Gastroesophageal sphincter (tissue), 4 donors: ENCODE results near the gene FXYD5. TPM values are rescaled to one million over a fixed set of nuclear protein-coding genes. Genes with fewer than 3 reads are reported as not detected.

Experiments used
- ATAC-seq: fragments of 150-250 bp; one replicate; pipeline ENCODE4 v1.9.1; 2016; ENCODE audit warnings: mild to moderate bottlenecking, moderate library complexity
- H3K27ac ChIP-seq, 4 donors: fragments of 200-600 bp; sonication (generic) in 3 of 4; 1 replicate in 3 of 4; 2 replicates in 1 of 4; pipeline ENCODE4 v1.5.1; 2016 to 2019
- H3K27me3 ChIP-seq: fragments of 200-600 bp; sonication (generic); one replicate; pipeline ENCODE4 v1.5.1; 2019
- H3K36me3 ChIP-seq, 2 donors: fragments of 200-600 bp; sonication (generic); one replicate each; pipeline ENCODE4 v1.5.1; 2019; ENCODE audit warnings: control low read depth in 1 of 2
- H3K4me1 ChIP-seq, 3 donors: fragments of 200-600 bp; sonication (generic); 1 replicate in 2 of 3; 2 replicates in 1 of 3; pipeline ENCODE4 v1.5.1; 2016 to 2019; ENCODE audit warnings: control low read depth in 2 of 3
- H3K4me3 ChIP-seq, 2 donors: fragments of 200-600 bp; sonication (generic); one replicate each; pipeline ENCODE4 v1.5.1; 2019; ENCODE audit warnings: mild to moderate bottlenecking in 1 of 2, moderate library complexity in 1 of 2
- H3K9me3 ChIP-seq, 3 donors: fragments of 200-600 bp; sonication (generic); one replicate each; pipeline ENCODE4 v1.5.1; 2017 to 2019; ENCODE audit warnings: control low read depth in 2 of 3
- EP300 ChIP-seq: sonication (generic); formaldehyde crosslinking; IDR thresholded peaks from one replicate; pipeline ENCODE4 v1.6.1; 2017; ENCODE audit warnings: antibody characterized with exemption, mild to moderate bottlenecking
- POLR2A ChIP-seq, 2 donors: fragments of 450-650 bp; IDR thresholded peaks; one replicate each; pipeline ENCODE4 v1.6.1; 2017; ENCODE audit warnings: antibody characterized with exemption in 2 of 2, mild to moderate bottlenecking in 2 of 2, moderate library complexity in 1 of 2
- POLR2AphosphoS5 ChIP-seq: sonication (generic); formaldehyde crosslinking; IDR thresholded peaks from one replicate; pipeline ENCODE4 v1.6.1; 2017; ENCODE audit warnings: antibody characterized with exemption
- WGBS, 2 donors: methylation state at CpG; one replicate each; pipeline ENCODE4 v1.1.5; 2018; ENCODE audit warnings: low coverage in 1 of 2; 5-methylcytosine and 5-hydroxymethylcytosine counted together
- total RNA-seq, 4 donors: library from RNA; depleted of rRNA; stranded (reverse); fragments of >200 nt; gene quantifications; one replicate each; pipeline ENCODE4 v1.1.0, GENCODE V29; 2016
- TF ChIP-seq, protein P1 (sequence below), 4 experiments: fragments of 200-600 bp in 2 of 4; fragments of 450-650 bp in 2 of 4; sonication (generic) in 1 of 4; IDR thresholded peaks; one replicate each; pipeline ENCODE4 v1.5.1; 2017 to 2019; ENCODE audit warnings: antibody characterized with exemption in 4 of 4, mild to moderate bottlenecking in 2 of 4, moderate library complexity in 2 of 4

Gene FXYD5
- total RNA-seq, 4 donors from 2014 or later = 18.8 to 42.5 (median 33.0) TPM

DNA sequence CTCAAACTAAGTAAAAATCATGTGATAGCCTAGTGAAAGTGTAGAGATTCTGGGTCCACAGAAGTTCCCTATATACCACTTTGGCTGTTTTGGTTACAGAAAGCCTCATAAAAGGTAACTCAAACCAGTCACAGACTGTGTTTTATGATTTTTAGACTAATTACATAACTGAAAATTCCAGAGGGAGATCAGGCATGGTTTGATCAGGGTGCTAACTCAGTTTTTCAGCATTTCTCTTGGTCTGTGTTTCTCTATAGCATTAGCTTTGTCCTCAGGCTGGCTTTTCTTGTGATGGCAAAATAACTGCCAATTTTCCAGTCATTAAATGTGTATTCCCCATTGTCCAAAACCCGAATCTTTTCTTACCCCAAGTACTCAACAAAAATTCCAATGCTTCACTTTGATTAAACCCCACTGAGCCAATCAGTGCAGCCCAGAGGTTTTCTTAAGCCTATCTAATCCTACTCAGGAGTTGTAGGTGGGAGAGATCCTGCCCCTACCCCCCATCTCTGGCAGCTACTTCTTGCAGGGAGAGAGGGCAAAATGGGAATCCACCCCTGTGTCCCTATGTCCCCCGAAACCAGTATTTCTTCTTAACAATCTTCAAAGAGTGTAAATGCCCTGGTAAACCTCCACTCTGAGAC lies 47.5 kb upstream of the FXYD5 start:
- H3K27ac ChIP-seq = peak overlapping the region in 3 of 4 donors; percentile 28 to 56 (median 39)
- H3K27me3 ChIP-seq = peaks cover 25% of the 10 kb centered on the region
- no peaks in the 10 kb centered on the region for H3K9me3 ChIP-seq
- H3K4me3 ChIP-seq = no peak overlapping the region
- 82% methylated on average over 1 of the region's 2 CpGs; no CpG with 5 or more reads in 1 of the 2 donors for WGBS, 2 donors
- ATAC-seq = no peak
- H3K4me1 ChIP-seq = no peaks in the 10 kb centered on the region
- TF ChIP-seq POLR2AphosphoS5 = no peak
- TF ChIP-seq, protein P1, sequence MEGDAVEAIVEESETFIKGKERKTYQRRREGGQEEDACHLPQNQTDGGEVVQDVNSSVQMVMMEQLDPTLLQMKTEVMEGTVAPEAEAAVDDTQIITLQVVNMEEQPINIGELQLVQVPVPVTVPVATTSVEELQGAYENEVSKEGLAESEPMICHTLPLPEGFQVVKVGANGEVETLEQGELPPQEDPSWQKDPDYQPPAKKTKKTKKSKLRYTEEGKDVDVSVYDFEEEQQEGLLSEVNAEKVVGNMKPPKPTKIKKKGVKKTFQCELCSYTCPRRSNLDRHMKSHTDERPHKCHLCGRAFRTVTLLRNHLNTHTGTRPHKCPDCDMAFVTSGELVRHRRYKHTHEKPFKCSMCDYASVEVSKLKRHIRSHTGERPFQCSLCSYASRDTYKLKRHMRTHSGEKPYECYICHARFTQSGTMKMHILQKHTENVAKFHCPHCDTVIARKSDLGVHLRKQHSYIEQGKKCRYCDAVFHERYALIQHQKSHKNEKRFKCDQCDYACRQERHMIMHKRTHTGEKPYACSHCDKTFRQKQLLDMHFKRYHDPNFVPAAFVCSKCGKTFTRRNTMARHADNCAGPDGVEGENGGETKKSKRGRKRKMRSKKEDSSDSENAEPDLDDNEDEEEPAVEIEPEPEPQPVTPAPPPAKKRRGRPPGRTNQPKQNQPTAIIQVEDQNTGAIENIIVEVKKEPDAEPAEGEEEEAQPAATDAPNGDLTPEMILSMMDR (IDR thresholded peaks at IDR 0.05) = no peak
- no peak for TF ChIP-seq EP300
- no peaks in the 10 kb centered on the region for H3K36me3 ChIP-seq

DNA sequence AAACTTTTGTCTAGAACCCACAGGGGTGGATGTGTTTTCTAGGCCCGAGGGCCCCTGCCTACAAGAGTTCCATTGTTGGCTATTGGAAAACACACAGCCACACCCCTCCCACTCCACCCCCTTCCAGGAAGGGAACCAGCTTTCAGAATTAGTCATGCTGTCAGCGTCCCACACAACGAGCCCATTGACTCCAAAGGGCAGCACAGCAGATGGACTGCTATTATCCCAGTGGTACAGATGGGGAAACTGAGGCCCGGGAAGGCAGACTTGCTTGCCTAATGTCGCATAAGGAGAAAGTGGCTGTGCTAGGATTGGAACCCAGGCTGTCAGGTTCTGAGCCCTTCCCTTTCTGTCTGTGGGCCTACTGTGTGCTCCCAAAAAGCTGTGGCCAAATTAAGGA lies 47.0 kb upstream of the FXYD5 start:
- Histone ChIP-seq H3K27me3 (peaks cover 30% of the 10 kb centered on the region), H3K27ac (peak overlapping the region in 3 of 4 donors; percentile 53 to 66 (median 58)), H3K36me3 (no peaks in the 10 kb centered on the region), H3K9me3 (no peaks in the 10 kb centered on the region), H3K4me1 (no peaks in the 10 kb centered on the region), H3K4me3 (no peak overlapping the region)
- TF ChIP-seq EP300 = no peak
- TF ChIP-seq, protein P1 (IDR thresholded peaks at IDR 0.05) = no peak
- TF ChIP-seq POLR2A (IDR thresholded peaks at IDR 0.05) = no peak
- peak; percentile 33 for TF ChIP-seq POLR2AphosphoS5
- 20% methylated on average over 1 of the region's 5 CpGs; no CpG with 5 or more reads in 1 of the 2 donors for WGBS, 2 donors
- ATAC-seq = peak; percentile 39

DNA sequence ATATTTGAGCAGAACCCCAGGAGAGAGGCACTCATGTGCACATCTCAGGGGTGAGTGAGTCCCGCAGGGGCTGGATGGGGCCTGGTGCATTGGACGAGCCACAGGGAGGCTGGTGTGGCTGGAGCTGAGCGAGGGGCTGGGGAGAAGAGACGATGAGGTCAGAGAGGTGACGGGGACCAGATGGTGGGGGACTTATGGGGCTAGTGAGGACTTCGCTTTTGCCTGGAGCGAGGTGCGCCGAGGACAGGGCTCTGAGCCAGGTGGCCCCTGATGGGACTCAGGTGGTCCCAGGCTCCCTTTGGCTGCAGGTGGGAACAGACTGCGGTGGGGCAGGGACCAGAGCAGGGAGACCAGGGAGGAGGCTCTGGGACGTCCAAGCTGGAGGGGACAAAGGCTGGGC lies 45.8 kb upstream of the FXYD5 start:
- Histone ChIP-seq H3K4me3 (no peak overlapping the region), H3K4me1 (no peaks in the 10 kb centered on the region), H3K36me3 (no peaks in the 10 kb centered on the region), H3K9me3 (no peaks in the 10 kb centered on the region), H3K27ac (peak overlapping the region in 3 of 4 donors; percentile 29 to 66 (median 58)), H3K27me3 (peaks cover 30% of the 10 kb centered on the region)
- TF ChIP-seq POLR2AphosphoS5 (no peak), EP300 (no peak), POLR2A (IDR thresholded peaks at IDR 0.05) (no peak)
- TF ChIP-seq, protein P1 (IDR thresholded peaks at IDR 0.05) = no peak
- WGBS, 2 donors = 60 to 77% methylated on average over 1 to 9 of the region's 11 CpGs
- ATAC-seq = no peak

DNA sequence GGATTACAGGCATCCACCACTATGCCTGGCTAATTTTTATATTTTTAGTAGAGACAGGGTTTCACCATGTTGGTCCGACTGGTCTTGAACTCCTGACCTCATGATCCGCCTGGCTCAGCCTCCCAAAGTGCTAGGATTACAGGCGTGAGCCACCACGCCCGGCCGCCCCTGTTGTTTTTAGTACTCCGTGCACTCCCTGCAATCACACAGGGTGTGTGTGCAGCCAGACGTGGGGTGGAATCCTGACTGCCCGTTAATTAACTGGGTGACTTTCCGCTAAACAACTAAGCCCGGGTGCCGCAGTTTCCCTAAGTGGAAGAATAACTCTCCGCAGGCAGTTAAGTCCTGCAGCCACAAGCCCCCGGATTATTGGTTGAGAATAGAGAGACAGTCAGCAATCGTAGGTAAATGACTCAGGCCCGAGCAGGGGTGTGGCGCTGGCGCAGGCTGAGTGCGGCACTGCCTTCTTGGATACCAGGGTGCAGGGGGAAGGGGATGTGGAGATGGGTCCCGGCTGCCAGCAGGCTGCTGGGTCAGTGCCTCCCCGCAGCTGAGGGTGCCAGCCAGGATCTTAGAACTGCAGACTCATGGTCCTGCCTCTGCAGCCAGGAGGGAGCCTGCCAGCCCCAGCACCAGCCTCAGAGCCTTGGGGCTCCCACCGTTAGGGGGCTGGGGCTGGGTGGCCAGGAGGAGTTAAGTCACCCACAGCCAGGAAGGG lies 45.0 kb upstream of the FXYD5 start:
- ATAC-seq = no peak
- Histone ChIP-seq H3K27ac (peak overlapping the region in 3 of 4 donors; percentile 29 to 66 (median 58)), H3K36me3 (no peaks in the 10 kb centered on the region), H3K9me3 (no peaks in the 10 kb centered on the region), H3K27me3 (peaks cover 30% of the 10 kb centered on the region), H3K4me1 (peaks cover 0 to 4% (median 0%) of the 10 kb centered on the region in 3 donors), H3K4me3 (no peak overlapping the region)
- no peak for TF ChIP-seq EP300
- no peak for TF ChIP-seq POLR2AphosphoS5
- no peak for TF ChIP-seq POLR2A (IDR thresholded peaks at IDR 0.05)
- TF ChIP-seq, protein P1 (IDR thresholded peaks at IDR 0.05) = no peak
- WGBS, 2 donors = 59% methylated on average over 7 of the region's 22 CpGs; no CpG with 5 or more reads in 1 of the 2 donors
